H1 (cell line): ENCODE results near the gene MYL6. TPM values are rescaled to one million over a fixed set of nuclear protein-coding genes. Genes with fewer than 3 reads are reported as not detected.

ENCODE experiments used
- CTCF ChIA-PET: fragments of 300-600 bp; sonication (Branson Sonifier 250); formaldehyde crosslinking; loops from one replicate; lab custom pipeline; 2021; ENCODE audit not compliant: partially characterized antibody; lab: Charles Lee
- POLR2A ChIA-PET: fragments of 300-600 bp; sonication (Branson Sonifier 250); formaldehyde crosslinking; loops from one replicate; lab custom pipeline; 2021; ENCODE audit warnings: inconsistent platforms; ENCODE audit not compliant: partially characterized antibody; lab: Charles Lee
- DNase-seq, 2 experiments: peaks; one replicate each; pipeline versions ENCODE4 v3.0.0 to v3.0.0-alpha.2; 2010 to 2022; ENCODE audit warnings: low spot score in 2 of 2, low read depth in 1 of 2, mixed read lengths in 1 of 2
- FAIRE-seq: peaks from 2 replicates; lab custom pipeline; 2011; peaks lifted over from hg19 to GRCh38; lab: Jason Lieb, UNC
- H2AFZ ChIP-seq: 2 replicates; pipeline ENCODE4 v1.8.1; 2012; ENCODE audit warnings: low read length, inconsistent platforms
- H2AK5ac ChIP-seq: 2 replicates; pipeline ENCODE4 v1.6.1; 2013; ENCODE audit warnings: low read depth, low read length
- H2BK120ac ChIP-seq: replicated peaks from 2 replicates; pipeline ENCODE3; 2013; ENCODE audit warnings: low read depth, low read length, inconsistent platforms
- H2BK12ac ChIP-seq: 2 replicates; pipeline ENCODE4 v1.6.1; 2013; ENCODE audit warnings: low read depth, low read length
- H2BK15ac ChIP-seq: 2 replicates; pipeline ENCODE4 v1.6.1; 2013; ENCODE audit warnings: low read length
- H2BK20ac ChIP-seq: 2 replicates; pipeline ENCODE4 v1.6.1; 2013; ENCODE audit warnings: low read length
- H2BK5ac ChIP-seq: 2 replicates; pipeline ENCODE4 v1.6.1; 2013; ENCODE audit warnings: low read depth, low read length
- H3K14ac ChIP-seq: 2 replicates; pipeline ENCODE4 v1.6.1; 2013; ENCODE audit warnings: inconsistent platforms; ENCODE audit not compliant: insufficient read length
- H3K18ac ChIP-seq: 2 replicates; pipeline ENCODE4 v1.6.1; 2013; ENCODE audit warnings: low read length; ENCODE audit errors: extremely low read depth
- H3K23ac ChIP-seq: 2 replicates; pipeline ENCODE4 v1.6.1; 2013; ENCODE audit warnings: inconsistent platforms; ENCODE audit not compliant: insufficient read length
- H3K23me2 ChIP-seq: 2 replicates; pipeline ENCODE4 v1.6.1; 2013; ENCODE audit warnings: low read depth, low read length
- H3K27ac ChIP-seq: 2 replicates; pipeline ENCODE4 v1.6.1; 2011; ENCODE audit warnings: low read depth, low read length, inconsistent platforms
- H3K27me3 ChIP-seq, 4 experiments: replicated peaks in 1 of 4; 1 replicate in 1 of 4; 2 replicates in 3 of 4; pipeline versions ENCODE4 v1.6.1 to v1.8.1; 2011 to 2013; ENCODE audit warnings: low read length in 3 of 4, mild to moderate bottlenecking in 3 of 4, inconsistent platforms in 2 of 4, mixed read lengths in 2 of 4, moderate library complexity in 1 of 4; ENCODE audit not compliant: control insufficient read depth in 3 of 4, insufficient read depth in 3 of 4; ENCODE audit errors: extremely low read depth in 1 of 4
- H3K36me3 ChIP-seq, 4 experiments: 2 replicates each; pipeline versions ENCODE4 v1.6.1 to v1.8.1; 2011 to 2013; ENCODE audit warnings: mild to moderate bottlenecking in 4 of 4, low read length in 3 of 4, moderate library complexity in 2 of 4, control low read depth in 1 of 4, inconsistent platforms in 1 of 4; ENCODE audit not compliant: insufficient read depth in 4 of 4, control insufficient read depth in 2 of 4
- H3K4ac ChIP-seq: replicated peaks from 2 replicates; pipeline ENCODE3; 2013; ENCODE audit warnings: low read length, low read depth, mixed read lengths, inconsistent platforms; ENCODE audit not compliant: insufficient read length
- H3K4me1 ChIP-seq, 4 experiments: replicated peaks in 1 of 4; 1 replicate in 1 of 4; 2 replicates in 3 of 4; pipeline versions ENCODE4 v1.6.1 to v1.8.1; 2011 to 2013; ENCODE audit warnings: low read length in 3 of 4, inconsistent platforms in 2 of 4, mixed read lengths in 1 of 4; ENCODE audit not compliant: insufficient read depth in 4 of 4, control insufficient read depth in 3 of 4
- H3K4me2 ChIP-seq, 2 experiments: 2 replicates each; pipeline versions ENCODE4 v1.6.1 to v1.8.1; 2011 to 2013; ENCODE audit warnings: low read depth in 2 of 2, low read length in 2 of 2, control low read depth in 1 of 2, inconsistent platforms in 1 of 2, mild to moderate bottlenecking in 1 of 2; ENCODE audit not compliant: insufficient read depth in 1 of 2
- H3K4me3 ChIP-seq, 4 experiments: fragments of 200-600, 300-600 bp in 1 of 4; sonication (generic), shearing (Covaris generic), sonication (Bioruptor Twin) in 1 of 4; 2 replicates each; pipeline versions ENCODE4 v1.5.1 to v1.8.1; 2011 to 2016; ENCODE audit warnings: low read length in 4 of 4, low read depth in 3 of 4, control low read depth in 2 of 4, inconsistent platforms in 2 of 4, mild to moderate bottlenecking in 2 of 4, mixed read lengths in 1 of 4, moderate library complexity in 1 of 4; ENCODE audit not compliant: insufficient read depth in 2 of 4; ENCODE audit errors: extremely low read depth in 1 of 4
- H3K56ac ChIP-seq: replicated peaks from 2 replicates; pipeline ENCODE3; 2013; ENCODE audit warnings: low read depth, mild to moderate bottlenecking, mixed read lengths, low read length, inconsistent platforms; ENCODE audit not compliant: insufficient read length
- H3K79me1 ChIP-seq: 2 replicates; pipeline ENCODE4 v1.6.1; 2013; ENCODE audit warnings: low read depth, low read length, control low read depth
- H3K79me2 ChIP-seq, 2 experiments: 2 replicates each; pipeline versions ENCODE4 v1.6.1 to v1.8.1; 2012 to 2013; ENCODE audit warnings: low read length in 2 of 2, mild to moderate bottlenecking in 2 of 2, inconsistent platforms in 1 of 2; ENCODE audit not compliant: insufficient read depth in 2 of 2, control insufficient read depth in 1 of 2
- H3K9ac ChIP-seq, 4 experiments: replicated peaks in 1 of 4; 1 replicate in 1 of 4; 2 replicates in 3 of 4; pipeline versions ENCODE4 v1.6.1 to v1.8.1; 2011 to 2013; ENCODE audit warnings: low read depth in 3 of 4, low read length in 3 of 4, control low read depth in 2 of 4, mild to moderate bottlenecking in 2 of 4, moderate library complexity in 2 of 4, inconsistent platforms in 1 of 4; ENCODE audit errors: extremely low read depth in 1 of 4
- H3K9me3 ChIP-seq, 2 experiments: 2 replicates each; pipeline versions ENCODE4 v1.6.1 to v1.8.1; 2012 to 2013; ENCODE audit warnings: mild to moderate bottlenecking in 2 of 2, moderate library complexity in 2 of 2, control low read depth in 1 of 2, inconsistent platforms in 1 of 2, low read depth in 1 of 2, low read length in 1 of 2, mixed read lengths in 1 of 2; ENCODE audit not compliant: insufficient read depth in 2 of 2
- H4K20me1 ChIP-seq, 2 experiments: replicated peaks in 1 of 2; 2 replicates each; pipeline versions ENCODE3 to v1.8.1; 2011 to 2013; ENCODE audit warnings: inconsistent platforms in 2 of 2, low read length in 2 of 2, mild to moderate bottlenecking in 1 of 2; ENCODE audit not compliant: insufficient read depth in 2 of 2, control insufficient read depth in 1 of 2
- H4K5ac ChIP-seq: 2 replicates; pipeline ENCODE4 v1.6.1; 2013; ENCODE audit warnings: low read length, low read depth, mixed read lengths, inconsistent platforms; ENCODE audit not compliant: insufficient read length
- H4K8ac ChIP-seq: 2 replicates; pipeline ENCODE4 v1.8.0; 2013; ENCODE audit warnings: mild to moderate bottlenecking, moderate library complexity, low read length, inconsistent platforms; ENCODE audit not compliant: insufficient read depth; ENCODE audit errors: extremely low read depth
- H4K91ac ChIP-seq: replicated peaks from 2 replicates; pipeline ENCODE3; 2013; ENCODE audit warnings: low read length, mixed read lengths, inconsistent platforms; ENCODE audit not compliant: insufficient read length
- EGR1 ChIP-seq: IDR thresholded peaks from 2 replicates; pipeline ENCODE4 v1.6.1; 2011; ENCODE audit warnings: low read depth, low read length, borderline replicate concordance
- WGBS, 2 experiments: shearing (Covaris generic) in 1 of 2; methylation state at CpG; one replicate each; pipeline versions ENCODE4 v1.1.6 to v1.1.7; 2013 to 2015; ENCODE audit warnings: low lambda C conversion rate in 2 of 2, mixed read lengths in 2 of 2, inconsistent platforms in 1 of 2, low coverage in 1 of 2, missing lambda C conversion rate in 1 of 2; ENCODE audit not compliant: insufficient replicate concordance in 2 of 2, insufficient coverage in 1 of 2, insufficient read length in 1 of 2; ENCODE audit errors: extremely low coverage in 1 of 2, missing lambda C conversion rate in 1 of 2; 5-methylcytosine and 5-hydroxymethylcytosine counted together
- polyA plus RNA-seq, 7 experiments: library from polyadenylated mRNA; depleted of rRNA in 3 of 7; stranded (reverse) in 5 of 7; unstranded in 2 of 7; fragments of >200 nt in 5 of 7; fragments of 200-250 nt in 2 of 7; gene quantifications; 1 replicate in 5 of 7; 2 replicates in 1 of 7; 4 replicates in 1 of 7; pipeline versions ENCODE4 v1.2.1 to v1.2.3, GENCODE V29; 2011 to 2013; ENCODE audit warnings: missing spikeins in 2 of 7, mixed read lengths in 2 of 7
- total RNA-seq: library from RNA; stranded (reverse); fragmentation: NEBNext Ultra II Directional; extraction: Animal tissue kit (Norgen Biotek cat#: 25700); gene quantifications from 2 replicates; pipeline ENCODE4 v1.2.1, GENCODE V29; 2021

The MYL6 gene
- total and polyA plus RNA-seq, 2 of the 8 experiments (the other 6 are each of a cell fraction or from before 2014, with no cell fraction given): 1,130 to 2,279 TPM

GRCh38 chr12:56153678-56154065, 4.5 kb upstream of the MYL6 start:
- DNase-seq (no peak), FAIRE-seq (no peak)
- Histone ChIP-seq H3K79me1 (0 out of 2 replicates have a peak, but pooled peaks cover 2% of the 10 kb centered on the region), H3K27me3 (no peaks in the 10 kb centered on the region; a peak in 1 of 7 replicates), H2AFZ (no peak overlapping the region), H3K23me2 (peaks cover 13% of the 10 kb centered on the region), H4K20me1 (no peaks in the 10 kb centered on the region), H3K14ac (no peak overlapping the region), H4K5ac (no peak overlapping the region), H2BK20ac (no peak overlapping the region), H3K36me3 (peaks cover 3 to 13% (median 4%) of the 10 kb centered on the region in 4 experiments; a peak in 6 of 8 replicates), H3K27ac (no peak overlapping the region), H3K4me3 (peak overlapping the region in 1 of 4 experiments; percentile 83; a peak in 2 of 8 replicates), H3K79me2 (peaks cover under 1 to 11% of the 10 kb centered on the region in 2 experiments), H2BK15ac (no peak overlapping the region), H3K4me1 (peaks cover 6 to 14% (median 9%) of the 10 kb centered on the region in 4 experiments; a peak in 6 of 7 replicates), H2BK120ac (no peak overlapping the region), H3K18ac (no peak overlapping the region), H3K4ac (no peak overlapping the region), H2BK12ac (no peak overlapping the region), H3K9me3 (no peaks in the 10 kb centered on the region), H2BK5ac (no peak overlapping the region), H4K91ac (no peak overlapping the region), H3K9ac (no peak overlapping the region)
- 95% methylated on average over 5 of the region's 5 CpGs; no CpG with 5 or more reads in 1 of the 2 experiments for WGBS, 2 experiments
- no peak for TF ChIP-seq EGR1
- TF ChIP-seq, all 59 proteins: peak for 0
- CTCF ChIA-PET: interaction anchor here (1.7 kb wide), 1 partner anchor 9 kb away, joined by 4 read pairs; no protein-coding TSS in a partner anchor
- Histone ChIP-seq H3K56ac (no peak overlapping the region), H4K8ac (no peak overlapping the region), H3K23ac (no peak overlapping the region), H2AK5ac (no peak overlapping the region), H3K4me2 (peak overlapping the region; percentile 67 to 70; a peak in 3 of 4 replicates)
- POLR2A ChIA-PET: interaction anchor here (1.4 to 15.6 kb wide), 4 partner anchors 10 to 108 kb away, joined by 3 to 656 read pairs (median 14); partner anchors contain the start of genes RNF41 and SMARCC2
